HEK293T (cell line): ENCODE results near the gene ANO6.
"Not testable (repeated sequence)": the region's sequence is repeated elsewhere in the genome, so short reads cannot be mapped to it uniquely, and the experiment has no call there.

Experiments used
- CTCF ChIA-PET: fragments of 350-600 bp; formaldehyde crosslinking; extraction: SDS; loops from one replicate; lab custom pipeline; 2021; ENCODE audit warnings: antibody characterized with exemption, inconsistent platforms; lab: Yijun Ruan, JAX
- POLR2A ChIA-PET: fragments of 350-600 bp; formaldehyde crosslinking; extraction: SDS; loops from one replicate; lab custom pipeline; 2020; ENCODE audit warnings: antibody characterized with exemption, inconsistent platforms; lab: Yijun Ruan, JAX
- DNase-seq: peaks from one replicate; pipeline ENCODE4 v3.0.0; 2012; ENCODE audit warnings: mixed read lengths; ENCODE audit errors: extremely low spot score
- ARNT ChIP-seq: fragments of 450-650 bp; IDR thresholded peaks from 2 replicates; pipeline ENCODE4 v1.6.1; 2017; ENCODE audit warnings: mild to moderate bottlenecking
- BHLHE40 ChIP-seq: fragments of 450-650 bp; IDR thresholded peaks from 2 replicates; pipeline ENCODE4 v1.6.1; 2016; ENCODE audit warnings: mild to moderate bottlenecking, moderate library complexity, borderline replicate concordance
- CTBP1 ChIP-seq: fragments of 450-650 bp; IDR thresholded peaks from 2 replicates; pipeline ENCODE4 v1.6.1; 2016; ENCODE audit warnings: borderline replicate concordance
- ELF4 ChIP-seq: fragments of 450-650 bp; IDR thresholded peaks from 2 replicates; pipeline ENCODE4 v1.6.1; 2017; ENCODE audit warnings: antibody characterized with exemption
- FOXA1 ChIP-seq: fragments of 450-650 bp; IDR thresholded peaks from 2 replicates; pipeline ENCODE4 v1.6.1; 2016; ENCODE audit warnings: mild to moderate bottlenecking
- FOXK2 ChIP-seq: fragments of 450-650 bp; IDR thresholded peaks from 2 replicates; pipeline ENCODE4 v1.6.1; 2016; ENCODE audit warnings: mild to moderate bottlenecking
- FOXM1 ChIP-seq: fragments of 450-650 bp; IDR thresholded peaks from 2 replicates; pipeline ENCODE4 v1.6.1; 2017; ENCODE audit warnings: mild to moderate bottlenecking, borderline replicate concordance
- HDGF ChIP-seq: fragments of 450-650 bp; IDR thresholded peaks from 2 replicates; pipeline ENCODE4 v1.6.1; 2017; ENCODE audit warnings: antibody characterized with exemption, borderline replicate concordance
- L3MBTL2 ChIP-seq: fragments of 450-650 bp; conservative IDR thresholded peaks from 2 replicates; pipeline ENCODE4 v1.6.1; 2016; ENCODE audit warnings: mild to moderate bottlenecking
- LEF1 ChIP-seq: fragments of 450-650 bp; IDR thresholded peaks from 2 replicates; pipeline ENCODE4 v1.6.1; 2017; ENCODE audit warnings: mild to moderate bottlenecking, borderline replicate concordance
- NFRKB ChIP-seq: fragments of 450-650 bp; IDR thresholded peaks from 2 replicates; pipeline ENCODE4 v1.6.1; 2016; ENCODE audit warnings: mild to moderate bottlenecking, moderate library complexity
- PKNOX1 ChIP-seq: fragments of 450-650 bp; IDR thresholded peaks from 2 replicates; pipeline ENCODE4 v1.6.1; 2016
- SP1 ChIP-seq: fragments of 450-650 bp; IDR thresholded peaks from 2 replicates; pipeline ENCODE4 v1.6.1; 2017
- SUZ12 ChIP-seq: fragments of 450-650 bp; IDR thresholded peaks from 2 replicates; pipeline ENCODE4 v1.6.1; 2016; ENCODE audit warnings: mild to moderate bottlenecking
- TARDBP ChIP-seq: fragments of 450-650 bp; IDR thresholded peaks from 2 replicates; pipeline ENCODE4 v1.6.1; 2016
- ZNF384 ChIP-seq: fragments of 450-650 bp; IDR thresholded peaks from 2 replicates; pipeline ENCODE4 v1.6.1; 2016

ANO6 gene

GRCh38 chr12:45257185-45257930, 41.5 kb downstream of the ANO6 start:
- DNase-seq: no peak
- POLR2A ChIA-PET: no interaction called here

GRCh38 chr12:45259675-45260074, 43.8 kb downstream of the ANO6 start:
- no peak for DNase-seq
- POLR2A ChIA-PET: interaction anchor here (1.3 kb wide), 1 partner anchor 44 kb away, joined by 4 read pairs; the partner anchor contains the start of gene ANO6
- CTCF ChIA-PET: interaction anchor here (1.8 kb wide), 1 partner anchor 89 kb away, joined by 4 read pairs; no protein-coding TSS in a partner anchor
- no peak for TF ChIP-seq ARNT
- no peak for TF ChIP-seq ELF4
- no peak for TF ChIP-seq HDGF
- TF ChIP-seq SUZ12: no peak
- no peak for TF ChIP-seq TARDBP
- no peak for TF ChIP-seq L3MBTL2
- no peak for TF ChIP-seq ZNF384
- no peak for TF ChIP-seq FOXK2
- TF ChIP-seq BHLHE40: no peak

More at GRCh38 chr12:45257185-45257930, 41.5 kb downstream of the ANO6 start:
- CTCF ChIA-PET: no interaction called here
- no peak for TF ChIP-seq LEF1
- TF ChIP-seq SUZ12: no peak
- TF ChIP-seq FOXK2: no peak
- no peak for TF ChIP-seq L3MBTL2
- no peak for TF ChIP-seq SP1
- no peak for TF ChIP-seq CTBP1
- TF ChIP-seq ARNT: no peak
- no peak for TF ChIP-seq FOXM1
- no peak for TF ChIP-seq NFRKB
- no peak for TF ChIP-seq BHLHE40
- TF ChIP-seq PKNOX1: no peak
- no peak for TF ChIP-seq ELF4
- TF ChIP-seq HDGF: no peak
- no peak for TF ChIP-seq ZNF384
- TF ChIP-seq TARDBP: no peak
- no peak for TF ChIP-seq FOXA1

GRCh38 chr12:45260104-45260815, 44.4 kb downstream of the ANO6 start:
- no peak for DNase-seq
- CTCF ChIA-PET: interaction anchor here (1.8 kb wide), 1 partner anchor 89 kb away, joined by 4 read pairs; no protein-coding TSS in a partner anchor
- TF ChIP-seq FOXK2: no peak
- TF ChIP-seq ELF4: no peak
- no peak for TF ChIP-seq SP1
- no peak for TF ChIP-seq ZNF384
- no peak for TF ChIP-seq CTBP1
- TF ChIP-seq HDGF: no peak
- no peak for TF ChIP-seq PKNOX1
- no peak for TF ChIP-seq BHLHE40
- TF ChIP-seq FOXM1: no peak
- no peak for TF ChIP-seq LEF1
- TF ChIP-seq ARNT: no peak
- POLR2A ChIA-PET: interaction anchor here (1.3 kb wide), 1 partner anchor 45 kb away, joined by 4 read pairs; the partner anchor contains the start of gene ANO6

GRCh38 chr12:45260854-45261253, 45.0 kb downstream of the ANO6 start:
- CTCF ChIA-PET: interaction anchor here (1.8 kb wide), 1 partner anchor 90 kb away, joined by 4 read pairs; no protein-coding TSS in a partner anchor
- POLR2A ChIA-PET: no interaction called here
- no peak for DNase-seq
- no peak for TF ChIP-seq ARNT
- no peak for TF ChIP-seq HDGF
- TF ChIP-seq BHLHE40: no peak
- no peak for TF ChIP-seq PKNOX1
- no peak for TF ChIP-seq SP1
- TF ChIP-seq ZNF384: no peak
- no peak for TF ChIP-seq NFRKB
- TF ChIP-seq FOXA1: no peak
- TF ChIP-seq LEF1: no peak
- no peak for TF ChIP-seq FOXK2
- no peak for TF ChIP-seq L3MBTL2

GRCh38 chr12:45262185-45262584, 46.3 kb downstream of the ANO6 start:
- DNase-seq, POLR2A ChIA-PET, CTCF ChIA-PET: not testable (repeated sequence)

- no peak for TF ChIP-seq FOXM1
- no peak for TF ChIP-seq BHLHE40
- no peak for TF ChIP-seq LEF1
- CTCF ChIA-PET: no interaction called here
- DNase-seq: no peak
- POLR2A ChIA-PET: no interaction called here
Observed at GRCh38 chr12:45263587-45263986, 47.7 kb downstream of the ANO6 start.
